SK-MEL-5 (cell line): Measurements from ENCODE around the gene C1QTNF5. TPM values are rescaled to one million over a fixed set of nuclear protein-coding genes. Genes with fewer than 3 reads are reported as not detected.
A peak's percentile ranks its signal among the peaks of the same experiment; 100 is the strongest.

Experiments
- DNase-seq: peaks from one replicate; pipeline ENCODE4 v3.0.0-alpha.2; 2016; ENCODE audit warnings: low read depth, low spot score
- in situ Hi-C: cut with HindIII; loops from 2 replicates; pipeline ENCODE4 v1.10.0; 2016; ENCODE audit warnings: low sequenced_read_pairs, high pct_unique_total_duplicates, low pct_unique_long_range_greater_than_20kb
- total RNA-seq: library from RNA; depleted of rRNA; stranded (reverse); fragments of >200 nt; shearing (Covaris generic); gene quantifications from 2 replicates; pipeline ENCODE4 v1.2.3, GENCODE V29; 2014

C1QTNF5 gene
- total RNA-seq, 1 experiment from 2014 or later = not detected

DNA sequence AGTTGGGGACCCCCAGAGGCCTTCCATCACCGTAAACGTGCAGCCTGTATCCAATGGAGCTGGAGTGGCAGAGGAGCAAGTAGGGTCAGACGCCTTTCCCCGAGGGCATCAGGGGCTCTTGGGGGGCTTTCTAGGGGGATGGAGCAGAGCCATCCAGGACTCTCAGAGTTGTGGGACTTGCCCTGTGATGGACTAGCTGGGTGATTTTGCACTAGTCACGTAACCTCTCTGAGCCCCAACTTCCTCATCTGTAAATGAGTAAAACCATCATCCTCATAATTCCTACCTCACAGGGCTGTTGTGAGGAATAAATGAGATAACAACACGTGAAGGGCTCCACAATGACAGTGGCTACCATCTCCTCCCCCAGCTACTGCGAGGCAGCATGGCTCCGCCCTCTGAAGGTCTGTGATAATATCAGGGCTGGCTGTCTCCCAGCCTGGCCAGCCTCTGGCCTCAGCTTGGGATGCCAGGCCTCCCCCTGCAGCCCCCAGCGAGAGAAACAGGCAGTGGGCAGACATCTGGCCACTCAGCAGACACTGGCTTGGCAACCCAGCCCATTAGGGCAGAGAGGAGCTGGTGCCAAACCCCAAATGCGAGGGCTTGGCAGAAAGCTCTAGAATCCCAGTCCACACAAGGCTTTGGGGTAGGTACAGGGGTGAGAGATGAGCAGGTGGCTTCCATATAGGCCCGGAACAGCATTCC, 34.1 kb upstream of the C1QTNF5 start:
- no peak for DNase-seq
- in situ Hi-C loops = no loop called here

DNA sequence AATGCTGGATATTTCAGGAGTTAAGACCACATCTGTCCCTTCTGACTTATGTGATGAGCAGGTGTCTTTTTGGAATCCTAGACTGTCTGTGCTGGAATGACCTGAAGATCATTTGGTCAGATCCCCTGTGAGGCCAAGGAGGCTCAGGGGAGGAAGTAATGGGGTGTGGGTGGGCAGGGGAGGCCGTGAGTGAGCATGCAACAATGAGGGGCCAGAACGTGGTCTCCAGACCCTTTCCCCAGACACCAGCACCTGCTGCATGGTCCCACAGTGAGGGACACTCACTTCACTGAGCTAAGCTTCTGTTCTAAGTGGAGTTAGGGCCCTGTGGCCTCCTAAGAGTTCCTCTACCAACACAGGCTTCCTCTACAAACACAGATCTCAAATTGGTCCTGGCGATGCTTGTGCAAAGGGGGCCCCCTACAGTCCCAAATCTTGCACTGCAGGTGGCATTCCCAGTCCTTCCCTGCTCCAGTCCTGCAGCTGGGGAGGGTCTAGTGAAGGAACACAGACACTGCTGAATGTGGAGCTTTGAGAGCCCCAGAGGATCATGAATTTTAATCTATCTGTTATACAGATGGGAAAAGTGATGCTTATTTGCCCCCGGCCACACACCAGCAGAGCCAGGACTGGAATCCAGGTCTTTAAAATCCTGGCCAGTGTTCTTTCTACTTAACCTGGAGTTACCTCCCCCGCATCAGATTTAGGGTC, 33.4 kb upstream of the C1QTNF5 start:
- in situ Hi-C loops = no loop called here
- peak; percentile 74 for DNase-seq

DNA sequence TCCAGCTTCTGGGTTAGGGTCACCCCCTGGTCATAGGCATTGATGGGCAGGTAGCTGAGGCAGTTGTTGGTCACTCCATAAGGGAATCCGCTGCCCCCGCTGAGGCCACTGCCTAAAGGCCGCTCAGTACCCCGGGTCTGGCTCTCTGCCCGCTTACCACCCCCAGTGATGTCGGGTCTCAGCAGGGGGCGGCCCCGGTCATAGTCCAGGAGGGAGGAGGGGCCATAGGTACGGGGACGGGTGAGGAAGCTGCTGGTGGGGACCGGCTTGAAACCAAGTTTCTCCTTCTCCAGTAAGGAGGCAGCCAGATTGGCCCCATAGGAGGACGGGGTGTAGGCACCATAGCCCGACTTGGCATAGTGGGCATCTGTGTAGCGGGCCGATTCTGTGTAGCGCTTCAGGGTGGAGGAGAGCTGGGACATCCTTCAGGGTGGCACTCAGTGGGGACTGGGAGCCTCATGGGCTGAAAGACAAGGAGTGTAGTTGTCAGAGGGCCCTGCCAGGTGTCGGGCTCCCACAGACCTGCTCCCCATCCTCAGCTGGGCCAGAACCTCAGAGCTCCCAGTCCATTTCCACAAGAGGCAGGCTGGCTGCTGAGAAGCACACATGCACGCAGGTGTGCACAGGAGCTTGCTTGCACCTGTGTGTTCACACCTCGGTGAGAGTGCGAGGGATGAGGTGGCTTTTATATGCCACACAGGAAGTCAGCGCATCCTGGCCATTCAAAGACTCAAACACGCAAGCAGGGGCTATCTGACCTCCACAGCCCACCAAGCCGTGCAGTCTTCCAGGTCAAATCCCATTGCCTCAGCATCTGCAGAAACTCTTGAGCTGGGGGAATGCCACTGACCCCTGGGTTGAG, 32.6 kb upstream of the C1QTNF5 start:
- DNase-seq = no peak
- in situ Hi-C loops = no loop called here

DNA sequence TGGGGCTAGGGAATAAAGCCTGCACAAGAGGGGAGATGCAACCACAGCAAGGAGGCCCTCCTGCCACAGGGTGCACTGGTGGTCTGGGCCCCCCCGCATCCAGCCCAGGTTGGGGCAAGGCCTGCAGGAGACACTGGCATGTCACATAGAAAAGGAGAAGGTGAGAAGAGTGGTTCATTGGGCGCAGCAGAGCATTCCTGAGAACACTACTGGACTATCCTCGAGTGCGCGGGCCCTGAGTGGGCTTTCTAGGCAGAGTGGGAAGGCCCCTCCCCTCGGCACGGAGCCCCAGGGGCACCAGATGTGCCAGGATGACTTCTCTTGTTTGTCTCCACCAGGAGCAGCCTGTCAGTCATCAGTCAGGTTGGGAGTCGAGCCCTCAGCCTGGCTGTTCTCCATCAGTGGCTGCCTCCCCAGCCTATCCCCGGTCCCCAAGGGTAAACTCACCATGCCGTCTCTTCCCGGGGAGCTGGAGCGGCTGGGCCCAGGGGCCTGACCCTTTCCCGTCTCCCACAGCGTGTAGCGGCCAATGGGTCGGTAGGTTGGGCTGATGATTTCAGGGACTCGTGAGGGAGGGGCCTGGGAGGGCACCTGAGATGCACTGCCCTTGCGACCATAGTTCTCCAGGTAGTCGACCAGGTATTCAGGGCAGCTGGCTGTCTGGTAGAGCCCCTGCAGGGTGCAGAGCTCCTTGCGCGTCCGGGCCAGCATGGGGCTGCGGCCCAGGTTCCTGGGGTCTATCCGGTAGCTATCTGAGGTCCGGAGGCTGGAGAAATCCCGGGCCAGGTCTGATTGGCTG, 31.8 kb upstream of the C1QTNF5 start:
- in situ Hi-C loops = no loop called here
- DNase-seq = no peak

DNA sequence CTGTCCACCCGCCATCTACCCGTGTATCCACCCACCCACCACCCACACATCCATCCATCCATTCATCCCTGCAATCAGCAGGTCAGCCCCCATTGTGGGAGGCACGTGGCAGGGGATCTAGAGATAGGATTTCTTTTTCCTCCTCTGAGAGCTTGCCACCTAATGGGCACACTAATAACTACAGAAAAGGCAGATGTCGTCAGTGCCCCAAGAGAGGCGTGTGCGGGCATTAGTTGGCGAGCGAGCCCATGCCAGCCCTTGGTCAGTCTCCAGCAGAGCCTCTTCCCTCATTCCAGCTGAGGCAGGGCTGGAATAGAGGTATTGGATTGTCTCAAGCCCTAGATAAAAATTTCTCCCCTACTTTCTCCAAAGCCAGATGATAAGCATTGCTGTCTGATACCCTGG, 31.1 kb upstream of the C1QTNF5 start:
- DNase-seq = peak; percentile 50
- in situ Hi-C loops = no loop called here

DNA sequence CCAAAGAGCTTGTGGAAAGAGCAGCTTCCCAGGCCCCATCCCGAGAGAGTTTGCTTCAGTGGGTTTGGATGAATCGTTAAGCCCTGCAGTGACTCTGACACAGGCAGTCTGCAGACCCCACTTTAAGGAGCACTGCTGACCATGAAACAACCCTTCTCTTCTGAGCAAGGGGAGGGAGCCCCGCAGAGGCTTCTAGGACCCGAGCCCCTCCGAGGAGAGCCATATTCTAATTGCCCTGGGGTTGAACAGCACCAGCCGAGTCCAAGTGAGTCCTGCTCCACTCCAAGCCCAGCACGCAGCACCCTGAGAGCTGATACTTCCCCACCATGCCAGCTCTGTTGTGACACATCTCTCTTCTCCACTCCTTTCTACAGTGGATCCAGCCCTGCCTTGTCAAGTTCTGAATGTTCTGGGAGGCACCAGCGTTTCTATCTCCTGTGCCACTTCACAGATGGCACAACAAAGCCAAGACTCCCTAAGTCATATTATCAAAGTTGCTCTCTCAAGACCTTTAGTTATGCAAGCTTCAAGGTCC, 30.5 kb upstream of the C1QTNF5 start:
- no peak for DNase-seq
- in situ Hi-C loops = no loop called here

DNA sequence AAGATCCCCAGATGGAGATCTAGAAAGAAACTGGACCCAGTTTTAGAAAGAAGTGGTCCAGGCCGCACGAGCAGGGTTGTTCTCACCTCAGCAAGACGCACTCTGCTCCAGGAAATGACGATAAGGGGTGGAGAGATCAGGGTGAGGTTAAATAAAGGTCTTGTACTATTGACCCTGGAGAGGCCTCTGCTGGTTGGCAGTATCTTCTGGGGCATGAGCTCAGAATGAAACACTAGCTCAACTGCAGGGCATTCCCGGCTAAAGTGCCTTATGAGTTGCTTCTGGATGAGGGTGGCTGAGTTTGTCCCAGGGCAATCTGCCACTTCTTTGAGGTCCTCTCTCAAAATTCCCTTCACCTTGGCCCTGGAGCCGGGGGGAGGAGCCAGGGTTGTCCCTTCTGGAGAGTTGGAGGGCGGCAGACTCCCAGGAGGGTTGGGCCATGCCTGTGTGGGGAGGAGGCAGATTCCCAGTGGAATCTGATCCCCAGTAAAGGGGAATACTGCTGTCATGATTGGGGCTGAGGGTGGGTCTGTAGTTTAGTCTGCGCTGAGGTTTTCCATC, 29.9 kb upstream of the C1QTNF5 start:
- DNase-seq = no peak
- in situ Hi-C loops = no loop called here

DNA sequence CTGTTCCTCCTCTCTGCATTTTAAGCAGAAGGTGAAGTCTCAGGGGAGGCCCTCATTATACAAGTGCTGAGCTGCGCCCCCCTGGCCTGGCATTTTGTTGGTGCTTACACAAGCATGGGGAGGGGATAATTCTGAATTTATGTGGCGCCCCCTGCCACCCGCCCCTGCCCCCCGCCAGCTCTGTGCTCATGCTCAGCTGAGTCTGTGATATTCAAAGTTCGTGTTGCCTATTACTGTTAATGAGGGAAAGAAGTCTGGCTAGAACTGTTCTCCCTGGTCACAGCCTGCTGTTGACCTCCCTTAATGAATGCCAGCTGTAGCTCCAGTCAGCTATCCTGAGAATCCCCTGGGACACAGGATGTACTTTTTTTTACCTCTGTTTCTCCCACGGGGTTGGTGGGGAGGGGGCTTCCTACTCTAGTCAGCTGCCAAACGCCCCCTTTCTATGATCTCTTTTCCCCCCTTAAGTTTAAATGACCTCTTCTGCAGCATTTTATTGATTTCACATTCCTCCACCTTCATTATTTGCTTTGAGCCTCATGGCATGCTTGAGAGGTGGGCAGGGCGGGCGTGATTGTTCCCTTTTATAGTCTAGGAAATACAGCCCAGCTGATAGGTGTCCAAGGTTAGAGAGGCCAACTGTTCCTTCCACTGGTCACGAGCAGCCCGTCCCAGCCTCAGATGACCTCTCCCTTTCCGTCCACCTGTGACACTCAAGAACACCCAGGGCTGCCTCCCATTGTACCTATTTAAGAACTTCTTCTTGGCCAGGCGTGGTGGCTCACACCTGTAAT, 28.6 kb upstream of the C1QTNF5 start:
- in situ Hi-C loops = no loop called here

DNA sequence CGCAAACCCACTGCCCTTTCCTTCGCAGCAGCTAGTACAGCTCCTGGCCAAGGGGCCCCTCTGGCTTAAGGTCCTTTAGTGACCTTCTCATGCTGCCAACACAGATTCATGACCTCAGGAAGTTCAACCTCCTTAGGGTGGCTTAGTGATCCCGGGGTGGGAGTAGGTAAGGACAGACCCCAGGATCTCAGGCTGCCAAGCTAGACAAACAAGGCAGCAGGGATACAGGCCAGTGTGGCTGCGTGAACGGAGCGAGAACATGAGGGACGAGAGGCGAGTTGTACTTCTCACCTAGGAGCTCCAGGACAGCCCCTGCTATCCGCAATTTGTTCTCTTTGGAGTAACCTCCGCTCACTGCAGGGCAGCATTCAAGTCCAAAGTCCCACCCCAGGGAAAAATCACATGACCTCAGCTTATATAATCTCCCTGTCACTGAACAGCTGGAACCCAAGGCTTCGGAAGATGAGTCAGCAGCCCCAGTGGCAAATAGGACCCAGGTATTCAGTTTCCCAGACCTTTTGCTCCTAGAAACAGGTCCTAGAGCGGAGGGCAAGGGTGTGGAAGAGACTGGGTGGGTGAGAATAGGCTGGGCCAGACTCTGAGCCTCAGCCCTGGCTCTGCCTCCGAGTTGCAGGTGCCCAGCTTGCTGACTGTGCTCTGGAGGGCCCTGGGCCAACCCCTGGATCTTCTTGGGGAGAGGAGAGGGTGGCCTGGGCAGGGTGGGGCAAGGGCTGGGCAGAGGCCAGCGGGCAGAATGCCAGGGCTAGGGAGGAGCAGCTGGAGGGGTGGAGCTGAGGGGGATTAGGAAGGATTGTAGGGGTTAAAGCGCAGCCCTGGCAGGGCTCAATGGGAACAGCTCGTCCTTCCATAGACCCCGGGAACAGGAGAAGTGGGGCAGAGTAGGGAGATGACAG, 27.7 kb upstream of the C1QTNF5 start:
- no peak for DNase-seq
- in situ Hi-C loops = no loop called here

More for the DNA sequence above, 28.6 kb upstream of the C1QTNF5 start:
- no peak for DNase-seq

DNA sequence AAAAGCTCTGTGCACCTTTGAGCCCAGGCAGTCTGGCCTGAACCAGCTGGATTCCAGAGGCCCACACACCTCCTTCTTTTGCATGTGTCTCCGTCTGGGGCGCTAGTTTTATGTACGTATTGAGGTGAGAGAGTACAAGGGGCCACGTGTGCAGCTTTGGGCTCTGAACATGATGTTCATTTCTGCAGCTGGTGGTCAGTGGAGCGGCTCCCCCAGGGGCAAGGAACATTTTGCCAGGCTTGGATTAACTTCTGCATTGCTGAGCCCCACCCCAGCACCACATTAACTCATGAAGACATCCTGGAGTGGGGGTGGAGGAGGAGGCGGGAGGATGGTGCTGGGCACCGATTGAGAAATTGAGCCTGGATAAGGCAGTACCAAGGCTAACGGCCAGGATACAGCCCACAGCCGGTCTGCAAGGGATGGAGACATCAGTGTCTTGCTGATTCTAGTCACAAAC, 27.0 kb upstream of the C1QTNF5 start:
- in situ Hi-C loops = no loop called here
- no peak for DNase-seq

DNA sequence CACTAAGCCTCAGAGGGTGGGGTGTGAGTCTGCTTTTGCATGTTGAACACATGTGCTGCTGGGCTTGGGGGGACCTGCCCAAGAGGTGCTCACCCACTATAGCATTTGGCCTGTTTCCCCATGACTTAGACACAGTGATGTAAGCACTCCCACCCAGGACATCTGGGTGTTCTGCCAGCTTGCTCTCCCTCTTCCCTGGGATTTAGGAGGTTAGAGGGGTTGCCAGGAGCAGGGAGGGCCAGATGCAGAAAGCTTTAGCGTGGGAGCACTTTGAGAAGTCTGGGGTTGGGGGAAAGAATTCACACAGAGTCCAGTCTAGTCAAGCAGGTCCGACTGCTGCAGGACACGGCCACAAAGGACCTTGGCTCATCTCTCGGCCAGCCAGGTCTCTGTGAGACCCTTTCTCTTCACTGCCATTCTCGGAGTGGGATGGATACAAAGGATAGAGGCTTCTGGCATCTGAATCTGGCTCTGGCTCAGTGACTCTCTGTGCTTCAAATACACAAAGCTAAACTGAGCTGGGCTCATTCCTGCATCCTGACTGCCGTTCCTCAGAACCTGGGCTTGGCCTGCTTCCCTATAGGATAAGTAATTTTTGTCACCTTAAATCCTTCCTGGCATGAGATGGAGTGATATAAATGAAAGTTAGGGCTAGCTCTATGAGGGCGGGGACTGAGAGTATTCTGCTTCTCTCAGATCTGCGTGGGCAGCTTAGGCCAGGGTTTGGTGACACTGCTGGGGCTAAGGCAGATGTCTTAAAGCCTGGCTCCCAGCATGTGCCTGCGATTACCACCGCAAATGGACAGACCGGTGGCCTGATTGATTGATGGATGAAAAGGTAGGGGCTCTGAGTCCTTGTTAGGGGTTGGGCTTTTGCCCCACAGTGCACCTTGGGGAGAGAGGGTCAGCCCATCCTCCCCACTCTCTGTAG, 26.3 kb upstream of the C1QTNF5 start:
- in situ Hi-C loops = no loop called here

DNA sequence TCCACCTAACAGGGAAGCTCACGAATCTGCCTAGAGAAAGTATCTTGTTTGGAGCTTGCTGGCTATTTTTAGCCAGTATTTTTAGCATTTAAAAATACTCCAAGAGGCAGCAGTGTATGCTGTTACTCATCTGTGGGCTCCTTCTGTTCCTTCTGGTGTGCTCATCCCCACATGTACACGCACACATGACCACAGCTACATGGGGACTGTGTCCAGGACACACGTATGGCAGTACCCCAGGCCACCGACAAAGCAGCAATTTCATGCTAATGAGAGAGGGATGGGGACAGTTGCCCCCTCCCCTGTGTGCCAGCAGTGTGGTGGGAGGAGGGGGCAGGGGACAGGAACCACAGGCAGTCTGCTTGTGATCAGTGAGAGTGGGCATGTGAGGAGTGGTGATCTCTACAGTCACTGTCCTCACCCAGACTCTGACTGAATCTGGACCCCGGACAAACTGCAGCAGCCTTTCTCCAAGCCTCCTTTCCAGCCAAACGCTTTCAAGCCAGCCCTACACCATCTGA, 24.4 kb upstream of the C1QTNF5 start:
- DNase-seq = no peak
- in situ Hi-C loops = no loop called here

More for the DNA sequence above, 26.3 kb upstream of the C1QTNF5 start:
- DNase-seq = no peak

DNA sequence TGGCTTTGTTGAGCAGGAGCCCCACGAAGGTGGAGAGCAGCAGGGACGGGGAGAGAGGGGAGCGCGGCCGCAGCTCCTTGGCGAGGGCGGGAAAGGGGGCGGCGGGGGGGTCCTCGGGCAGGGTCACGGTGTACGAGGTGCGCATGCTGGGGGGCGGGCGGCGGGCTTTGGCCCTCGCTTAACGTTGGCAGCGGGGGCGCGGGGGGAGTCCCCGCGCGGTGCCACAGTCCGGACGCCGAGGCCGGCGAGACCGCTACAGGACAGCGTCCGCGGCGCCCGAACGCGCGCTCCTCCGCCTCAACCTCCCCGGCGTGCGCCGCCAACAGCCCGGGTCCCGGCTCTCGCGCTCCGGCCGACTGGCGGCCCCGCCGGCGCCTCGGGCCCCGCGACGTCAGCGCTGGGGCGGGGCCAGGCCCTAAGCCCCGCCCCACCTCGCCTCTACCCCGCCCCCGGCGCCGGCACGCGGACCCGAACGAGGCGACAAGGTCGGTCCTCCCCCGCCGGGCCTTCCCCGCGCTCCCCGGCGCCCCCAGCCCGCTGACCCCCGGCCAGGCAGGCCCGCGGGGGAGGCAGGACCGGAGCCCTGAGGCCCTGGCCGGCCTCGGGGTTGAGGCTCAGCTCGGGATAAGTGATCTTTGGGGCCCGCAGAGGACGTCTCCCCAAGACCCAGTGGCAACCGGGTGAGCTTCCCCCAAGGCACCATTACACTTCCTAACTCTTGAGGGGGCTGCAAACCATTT, 23.3 kb upstream of the C1QTNF5 start:
- DNase-seq = peak; percentile 30
- in situ Hi-C loops = no loop called here
